HL-60 (cell line): ENCODE measurements around the gene NAPB.

Experiments
- CTCF ChIP-seq: IDR thresholded peaks from one replicate; pipeline ENCODE4 v1.5.1; 2011; ENCODE audit warnings: low read length, control low read depth, inconsistent platforms; ENCODE audit not compliant: insufficient read depth
- SPI1 ChIP-seq: IDR thresholded peaks from 2 replicates; pipeline ENCODE4 v1.6.1; 2012; ENCODE audit warnings: low read depth, mild to moderate bottlenecking, borderline replicate concordance

- TF ChIP-seq CTCF (no peak), SPI1 (no peak)
Measured at GRCh38 chr20:23336476-23336875, 84.8 kb downstream of the NAPB start.
